CD14-positive monocyte (primary cell): ENCODE results near the gene LIN7B. TPM values are rescaled to one million over a fixed set of nuclear protein-coding genes. Genes with fewer than 3 reads are reported as not detected.

Experiments used
- DNase-seq, 3 donors: peaks; one replicate each; pipeline ENCODE4 v3.0.0-alpha.2; 2011 to 2022
- H2AFZ ChIP-seq: 2 replicates; pipeline ENCODE4 v1.6.0; 2012; ENCODE audit warnings: mild to moderate bottlenecking, low read depth, low read length, inconsistent platforms; ENCODE audit not compliant: insufficient read depth, poor library complexity, severe bottlenecking
- H3K27ac ChIP-seq, 2 donors: 1 replicate in 1 of 2; 2 replicates in 1 of 2; pipeline ENCODE4 v1.5.1; 2012 to 2013; ENCODE audit warnings: low read length in 2 of 2, control low read depth in 1 of 2, inconsistent platforms in 1 of 2, low read depth in 1 of 2, mild to moderate bottlenecking in 1 of 2
- H3K27me3 ChIP-seq, 2 donors: one replicate each; pipeline versions ENCODE4 v1.6.0 to v1.6.1; 2011 to 2013; ENCODE audit warnings: low read length in 2 of 2; ENCODE audit not compliant: control insufficient read depth in 2 of 2, insufficient read depth in 2 of 2
- H3K36me3 ChIP-seq, 2 donors: replicated peaks in 1 of 2; 1 replicate in 1 of 2; 2 replicates in 1 of 2; pipeline versions ENCODE4 v1.5.1 to v1.6.1; 2012 to 2013; ENCODE audit warnings: low read length in 2 of 2, control low read depth in 1 of 2, inconsistent platforms in 1 of 2, mild to moderate bottlenecking in 1 of 2; ENCODE audit not compliant: insufficient read depth in 2 of 2, control insufficient read depth in 1 of 2
- H3K4me1 ChIP-seq, 2 donors: 1 replicate in 1 of 2; 2 replicates in 1 of 2; pipeline versions ENCODE4 v1.5.1 to v1.6.1; 2012 to 2013; ENCODE audit warnings: low read length in 2 of 2, control low read depth in 1 of 2, inconsistent platforms in 1 of 2, mild to moderate bottlenecking in 1 of 2, moderate library complexity in 1 of 2; ENCODE audit not compliant: insufficient read depth in 2 of 2, control insufficient read depth in 1 of 2
- H3K4me2 ChIP-seq: replicated peaks from 2 replicates; pipeline ENCODE3; 2012; ENCODE audit warnings: low read length, moderate library complexity, mild to moderate bottlenecking; ENCODE audit not compliant: poor library complexity, severe bottlenecking; ENCODE audit errors: extremely low read depth
- H3K4me3 ChIP-seq, 3 experiments: fragments of 200-600 bp in 1 of 3; sonication (generic) in 1 of 3; replicated peaks in 1 of 3; 1 replicate in 2 of 3; 2 replicates in 1 of 3; pipeline ENCODE4 v1.5.1; 2011 to 2013; ENCODE audit warnings: low read length in 3 of 3, mild to moderate bottlenecking in 3 of 3, control low read depth in 2 of 3, low read depth in 2 of 3, inconsistent platforms in 1 of 3, moderate library complexity in 1 of 3
- H3K79me2 ChIP-seq: 2 replicates; pipeline ENCODE4 v1.6.0; 2012; ENCODE audit warnings: mild to moderate bottlenecking, control low read depth, inconsistent platforms, low read length, moderate library complexity; ENCODE audit not compliant: insufficient read depth
- H3K9ac ChIP-seq: 2 replicates; pipeline ENCODE4 v1.6.0; 2017; ENCODE audit warnings: low read length, mild to moderate bottlenecking; ENCODE audit not compliant: insufficient read depth, poor library complexity, severe bottlenecking
- H3K9me3 ChIP-seq, 2 donors: replicated peaks in 1 of 2; 1 replicate in 1 of 2; 2 replicates in 1 of 2; pipeline versions ENCODE4 v1.5.1 to v1.6.1; 2012 to 2013; ENCODE audit warnings: low read length in 2 of 2, control low read depth in 1 of 2; ENCODE audit not compliant: control insufficient read depth in 1 of 2, insufficient read depth in 1 of 2
- H4K20me1 ChIP-seq: 2 replicates; pipeline ENCODE4 v1.6.0; 2012; ENCODE audit warnings: mild to moderate bottlenecking, low read length, control low read depth, moderate library complexity; ENCODE audit not compliant: insufficient read depth
- H3K27ac Mint-ChIP-seq, 7 donors: one replicate each; pipeline ENCODE4 v1.8.0; 2020; ENCODE audit warnings: mild to moderate bottlenecking in 7 of 7, mixed read lengths in 7 of 7, moderate library complexity in 6 of 7, inconsistent platforms in 2 of 7
- H3K27me3 Mint-ChIP-seq, 3 donors: one replicate each; pipeline ENCODE4 v1.8.0; 2021 to 2022; ENCODE audit warnings: low read depth in 3 of 3, mild to moderate bottlenecking in 3 of 3, mixed read lengths in 3 of 3, moderate library complexity in 3 of 3, inconsistent platforms in 1 of 3
- H3K36me3 Mint-ChIP-seq, 2 donors: one replicate each; pipeline ENCODE4 v1.8.0; 2020; ENCODE audit warnings: mixed read lengths in 2 of 2, inconsistent platforms in 1 of 2, mild to moderate bottlenecking in 1 of 2
- H3K4me1 Mint-ChIP-seq: one replicate; pipeline ENCODE4 v1.8.0; 2020; ENCODE audit warnings: mild to moderate bottlenecking, mixed read lengths
- H3K4me3 Mint-ChIP-seq, 2 donors: one replicate each; pipeline ENCODE4 v1.8.0; 2020; ENCODE audit warnings: mild to moderate bottlenecking in 2 of 2, mixed read lengths in 2 of 2, moderate library complexity in 1 of 2
- H3K9me3 Mint-ChIP-seq, 7 donors: one replicate each; pipeline ENCODE4 v1.8.0; 2020 to 2022; ENCODE audit warnings: mixed read lengths in 7 of 7, mild to moderate bottlenecking in 6 of 7, moderate library complexity in 6 of 7, inconsistent platforms in 2 of 7
- CTCF ChIP-seq: fragments of 200-600 bp; IDR thresholded peaks from one replicate; pipeline ENCODE4 v1.8.0; 2022; ENCODE audit warnings: antibody characterized with exemption, mild to moderate bottlenecking
- WGBS: methylation state at CpG from one replicate; pipeline ENCODE4 v1.1.5; 2013; ENCODE audit warnings: missing lambda C conversion rate; ENCODE audit not compliant: insufficient coverage; 5-methylcytosine and 5-hydroxymethylcytosine counted together
- intact Hi-C, 2 donors: fragments of 100-400 bp; cut with micrococcal nuclease; formaldehyde crosslinking; loops; one replicate each; pipeline versions ENCODE4 v1.15.0 to v1.15.1; 2023
- polyA plus RNA-seq, 3 donors: library from polyadenylated mRNA; depleted of rRNA in 1 of 3; unstranded in 2 of 3; stranded (reverse) in 1 of 3; fragments of 300-500 nt in 2 of 3; fragments of >200 nt in 1 of 3; fragmentation: Illumina TruSeq in 2 of 3; gene quantifications; 1 replicate in 2 of 3; 2 replicates in 1 of 3; pipeline ENCODE4 v1.2.3, GENCODE V29; 2012 to 2021

Gene LIN7B
- polyA plus RNA-seq, 3 donors, result 4.1 to 9.2 (median 4.2) TPM

DNA sequence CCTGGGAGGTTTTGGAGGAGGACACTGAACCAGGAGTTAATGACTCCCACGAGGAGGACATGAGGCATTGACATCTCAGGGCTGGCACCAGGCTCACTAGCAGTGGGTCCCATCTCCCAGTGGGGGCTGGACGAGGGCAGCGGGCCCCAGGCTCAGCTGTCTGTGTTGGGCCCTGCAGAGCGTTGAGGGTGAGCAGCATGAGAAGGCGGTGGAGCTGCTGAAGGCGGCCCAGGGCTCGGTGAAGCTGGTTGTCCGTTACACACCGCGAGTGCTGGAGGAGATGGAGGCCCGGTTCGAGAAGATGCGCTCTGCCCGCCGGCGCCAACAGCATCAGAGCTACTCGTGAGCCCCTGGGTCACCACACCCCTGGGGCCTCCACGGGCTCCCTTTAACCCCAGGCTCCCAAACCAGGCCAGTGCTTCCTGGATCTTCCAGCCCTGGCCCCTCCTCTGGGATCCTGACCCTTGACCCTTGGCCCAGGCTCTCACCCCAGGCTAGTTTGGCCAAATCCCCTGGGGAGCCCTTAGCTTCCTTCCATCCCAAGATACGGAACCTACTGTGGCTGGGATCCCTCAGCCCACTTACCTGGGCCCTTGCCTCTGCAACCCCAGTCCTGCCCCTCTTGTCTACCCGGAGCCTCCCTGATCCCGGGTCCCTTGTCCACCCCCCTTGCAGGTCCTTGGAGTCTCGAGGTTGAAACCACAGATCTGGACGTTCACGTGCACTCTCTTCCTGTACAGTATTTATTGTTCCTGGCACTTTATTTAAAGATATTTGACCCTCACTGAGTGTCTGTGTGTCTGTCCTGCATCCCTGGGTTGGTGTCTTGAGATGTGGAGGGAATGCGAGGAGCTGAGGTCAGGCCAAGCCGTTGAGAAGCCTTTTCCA lies 3.8 kb downstream of the LIN7B start:
- DNase-seq, result no peak
- Histone ChIP-seq H3K4me3 (peak overlapping the region; percentile 33 to 75 (median 63)), H3K9ac (peak overlapping the region; percentile 63), H3K4me1 (peaks cover 43 to 58% of the 10 kb centered on the region in 2 donors), H3K79me2 (no peaks in the 10 kb centered on the region), H3K27me3 (peaks cover 15 to 25% of the 10 kb centered on the region in 2 donors), H3K4me2 (peak overlapping the region; percentile 77), H3K27ac (peak overlapping the region; percentile 80 to 83), H3K9me3 (no peaks in the 10 kb centered on the region), H2AFZ (peak overlapping the region; percentile 84), H3K36me3 (no peaks in the 10 kb centered on the region), H4K20me1 (no peaks in the 10 kb centered on the region)
- WGBS, result 84% methylated on average over 21 of the region's 26 CpGs
- peak overlapping the region; percentile 75 to 89 for H3K4me3 Mint-ChIP-seq
- peaks cover 3 to 20% (median 11%) of the 10 kb centered on the region in 7 donors for H3K9me3 Mint-ChIP-seq
- H3K4me1 Mint-ChIP-seq, result peaks cover 47% of the 10 kb centered on the region
- TF ChIP-seq CTCF, result no peak
- peaks cover 2 to 9% of the 10 kb centered on the region in 2 donors for H3K36me3 Mint-ChIP-seq
- peak overlapping the region; percentile 80 to 91 (median 85) for H3K27ac Mint-ChIP-seq
- intact Hi-C loops, result no loop called here
- peaks cover 33 to 39% (median 34%) of the 10 kb centered on the region in 3 donors for H3K27me3 Mint-ChIP-seq

GRCh38 chr19:49118565-49119410 lies 4.6 kb downstream of the LIN7B start, which contains the start of gene C19orf73:
C19orf73 (minus strand) TSS chr19:49119143; CDS start chr19:49119022, 121 bp downstream.
- Mint-ChIP-seq H3K9me3 (peaks cover 3 to 20% (median 11%) of the 10 kb centered on the region in 7 donors), H3K4me3 (peak within 1 kb of the TSS; percentile 75 to 89), H3K36me3 (peaks cover 2 to 9% of the 10 kb centered on the region in 2 donors), H3K27ac (peak within 1 kb of the TSS; percentile 80 to 91 (median 85)), H3K27me3 (peaks cover 30 to 43% (median 35%) of the 10 kb centered on the region in 3 donors), H3K4me1 (peaks cover 41% of the 10 kb centered on the region)
- H3K27me3 ChIP-seq, result peaks cover 15 to 25% of the 10 kb centered on the region in 2 donors
- peak within 1 kb of the TSS; percentile 80 to 83 for H3K27ac ChIP-seq
- no peaks in the 10 kb centered on the region for H4K20me1 ChIP-seq
- peak within 1 kb of the TSS; percentile 84 for H2AFZ ChIP-seq
- no peaks in the 10 kb centered on the region for H3K36me3 ChIP-seq
- H3K79me2 ChIP-seq, result no peaks in the 10 kb centered on the region
- no peaks in the 10 kb centered on the region for H3K9me3 ChIP-seq
- H3K4me1 ChIP-seq, result peaks cover 37 to 55% of the 10 kb centered on the region in 2 donors
- under 1% methylated on average over 64 of the region's 85 CpGs for WGBS
- TF ChIP-seq CTCF, result no peak
- peak; percentile 89 to 94 (median 93) for DNase-seq
- H3K4me3 ChIP-seq, result peak within 1 kb of the TSS; percentile 33 to 75 (median 63)
- peak within 1 kb of the TSS; percentile 77 for H3K4me2 ChIP-seq
- H3K9ac ChIP-seq, result peak within 1 kb of the TSS; percentile 63
- intact Hi-C loops, result no loop called here
